ENCODE data around the gene TPCN2.
"Not testable (repeated sequence)": the region's sequence is repeated elsewhere in the genome, so short reads cannot be mapped to it uniquely, and the experiment has no call there.

Gene TPCN2

GRCh38 chr11:69133251-69133650 lies 84.5 kb downstream of the TPCN2 start:
- H3K4me3 ChIP-seq (ENCODE audit: low read depth, low read length), result no peak overlapping the region
- DNase-seq (ENCODE audit: low read depth), result no peak

- DNase-seq (ENCODE audit: low read depth); H3K4me3 ChIP-seq (ENCODE audit: low read depth, low read length): not testable (repeated sequence)
These were observed 85.5 kb downstream of the TPCN2 start for GRCh38 chr11:69134182-69134581.

DNA sequence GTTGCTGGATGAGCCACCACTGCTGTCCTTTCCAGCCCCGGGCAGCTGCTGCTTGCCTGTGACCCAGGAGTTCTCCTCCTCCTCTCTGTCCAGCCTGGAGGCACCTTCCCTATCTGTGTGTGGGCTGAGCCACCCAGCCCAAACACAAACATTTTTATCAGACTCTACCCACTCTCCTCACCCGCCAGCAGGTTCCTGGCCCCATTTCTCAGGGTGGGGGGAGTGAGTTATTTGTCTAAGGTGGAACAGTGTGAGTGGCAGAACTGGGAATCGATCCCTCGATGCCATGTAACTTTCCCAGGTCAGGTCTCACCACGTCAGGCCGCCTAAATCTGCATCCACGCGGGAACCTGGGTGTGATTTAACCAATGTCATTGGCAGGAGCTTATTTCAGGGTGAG lies 86.2 kb downstream of the TPCN2 start:
- no peak for DNase-seq (ENCODE audit: low read depth)
- no peak overlapping the region for H3K4me3 ChIP-seq (ENCODE audit: low read depth, low read length)

DNA sequence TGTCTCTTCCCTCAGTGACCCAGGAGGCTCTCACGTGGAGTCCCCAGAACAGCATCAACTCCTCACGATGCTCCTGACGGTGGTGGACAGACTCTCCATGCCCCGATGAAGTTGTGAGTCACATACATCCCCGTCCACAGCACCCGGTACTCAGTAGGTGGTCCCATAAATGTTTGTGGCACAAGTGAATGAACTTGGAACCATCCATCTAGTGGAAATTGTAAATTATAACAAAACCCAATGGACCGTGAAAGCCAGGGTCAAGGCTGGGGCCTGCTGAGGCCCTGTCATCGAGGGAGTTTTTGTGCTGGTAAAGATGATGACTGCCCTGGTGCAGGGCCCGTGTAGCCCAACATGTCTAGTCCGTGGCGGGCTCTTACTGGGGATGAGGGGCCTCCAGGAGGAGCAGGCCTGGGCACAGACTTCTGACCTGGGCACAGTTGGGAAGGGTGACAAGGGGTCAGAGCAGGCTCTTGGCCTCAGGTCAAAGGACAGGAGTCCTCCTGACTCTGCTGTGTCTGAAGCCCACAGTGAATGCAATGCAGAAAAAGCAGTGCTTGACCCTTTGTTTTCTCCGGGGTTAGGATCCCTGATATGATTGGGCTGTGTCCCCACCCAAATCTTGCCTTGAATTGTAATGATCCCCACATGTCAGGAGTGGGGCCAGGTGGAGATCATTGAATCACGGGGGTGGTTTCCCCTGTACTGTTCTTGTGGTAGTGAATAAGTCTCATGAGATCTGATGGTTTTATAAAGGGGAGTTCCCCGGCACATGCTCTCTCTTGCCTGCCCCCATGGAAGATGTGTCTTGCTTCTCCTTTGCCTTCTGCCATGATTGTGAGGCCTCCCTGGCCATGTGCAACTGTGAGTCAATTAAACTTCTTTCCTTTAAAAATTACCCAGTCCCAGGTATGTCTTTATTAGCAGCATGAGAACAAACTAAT lies 87.0 kb downstream of the TPCN2 start:
- H3K4me3 ChIP-seq (ENCODE audit: low read depth, low read length), result no peak overlapping the region
- no peak for DNase-seq (ENCODE audit: low read depth)

- DNase-seq (ENCODE audit: low read depth), result no peak
- H3K4me3 ChIP-seq (ENCODE audit: low read depth, low read length), result no peak overlapping the region
These were observed 87.7 kb downstream of the TPCN2 start for GRCh38 chr11:69136471-69136870.

DNA sequence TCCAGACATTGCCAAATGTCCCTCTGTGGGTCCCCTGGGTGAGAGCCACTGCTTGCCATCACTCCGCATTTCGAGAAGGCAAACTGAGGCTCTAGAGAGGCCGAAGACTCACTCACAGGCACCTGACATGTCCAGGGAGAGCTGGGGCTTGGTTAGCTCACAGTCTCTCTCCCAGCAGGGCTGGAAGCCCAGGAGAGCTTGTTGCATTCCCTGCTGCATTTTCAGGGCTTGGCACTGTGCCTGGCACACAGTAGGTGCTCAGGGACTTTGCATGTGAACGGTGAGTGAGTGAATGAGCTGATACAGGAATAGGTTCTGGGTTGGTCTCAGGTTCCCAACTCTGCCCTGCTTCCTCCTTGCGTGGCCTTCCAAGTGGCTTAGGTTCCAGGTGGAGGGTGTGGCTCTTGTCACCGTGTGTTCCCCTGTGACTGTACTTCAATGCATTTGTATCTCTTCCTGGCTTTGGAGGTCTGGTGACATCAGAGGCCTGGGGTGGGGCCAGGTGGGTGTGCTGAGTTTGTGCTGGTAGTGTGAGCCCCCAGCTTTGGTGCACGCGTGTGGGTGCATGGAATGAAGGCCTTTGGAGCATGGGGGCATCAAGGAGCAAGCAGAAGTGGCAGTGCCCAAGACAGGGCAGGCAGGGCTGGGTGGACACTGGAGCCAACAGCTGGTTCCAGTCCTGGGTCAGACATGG lies 88.6 kb downstream of the TPCN2 start:
- no peak for DNase-seq (ENCODE audit: low read depth)
- H3K4me3 ChIP-seq (ENCODE audit: low read depth, low read length), result no peak overlapping the region

- no peak overlapping the region for H3K4me3 ChIP-seq (ENCODE audit: low read depth, low read length)
- no peak for DNase-seq (ENCODE audit: low read depth)
These were observed 89.5 kb downstream of the TPCN2 start for GRCh38 chr11:69138265-69138664.

GRCh38 chr11:69140161-69140560 lies 91.4 kb downstream of the TPCN2 start:
- not testable (repeated sequence) for H3K4me3 ChIP-seq (ENCODE audit: low read depth, low read length); DNase-seq (ENCODE audit: low read depth)

GRCh38 chr11:69140635-69141034 lies 91.9 kb downstream of the TPCN2 start:
- H3K4me3 ChIP-seq (ENCODE audit: low read depth, low read length), result no peak overlapping the region
- no peak for DNase-seq (ENCODE audit: low read depth)

- no peak overlapping the region for H3K4me3 ChIP-seq (ENCODE audit: low read depth, low read length)
- DNase-seq (ENCODE audit: low read depth), result no peak
These were observed 93.0 kb downstream of the TPCN2 start for GRCh38 chr11:69141742-69142141.

- DNase-seq (ENCODE audit: low read depth), result no peak
- no peak overlapping the region for H3K4me3 ChIP-seq (ENCODE audit: low read depth, low read length)
These were observed 94.2 kb downstream of the TPCN2 start for GRCh38 chr11:69142895-69143294.

- DNase-seq (ENCODE audit: low read depth), result no peak
- H3K4me3 ChIP-seq (ENCODE audit: low read depth, low read length), result no peak overlapping the region
These were observed 95.8 kb downstream of the TPCN2 start for GRCh38 chr11:69144316-69145049.

DNA sequence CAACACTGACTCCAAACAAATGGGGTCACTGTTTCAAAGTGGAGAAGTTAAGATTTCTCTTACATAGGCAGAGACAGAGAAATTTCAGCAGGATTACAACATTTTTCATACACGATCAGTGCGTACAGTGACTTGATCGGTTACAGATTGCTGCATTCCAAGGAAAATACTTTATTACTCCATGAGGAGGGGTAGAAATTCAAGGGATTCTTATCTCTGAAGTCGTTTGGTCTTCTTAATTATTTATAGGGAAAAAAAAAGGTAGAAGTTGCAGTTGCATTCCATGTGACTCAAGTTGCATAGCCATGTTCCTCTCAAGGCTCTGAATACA lies 96.3 kb downstream of the TPCN2 start:
- no peak for DNase-seq (ENCODE audit: low read depth)
- H3K4me3 ChIP-seq (ENCODE audit: low read depth, low read length), result no peak overlapping the region

- H3K4me3 ChIP-seq (ENCODE audit: low read depth, low read length), result no peak overlapping the region
- no peak for DNase-seq (ENCODE audit: low read depth)
These were observed 99.6 kb downstream of the TPCN2 start for GRCh38 chr11:69148377-69148762.

DNA sequence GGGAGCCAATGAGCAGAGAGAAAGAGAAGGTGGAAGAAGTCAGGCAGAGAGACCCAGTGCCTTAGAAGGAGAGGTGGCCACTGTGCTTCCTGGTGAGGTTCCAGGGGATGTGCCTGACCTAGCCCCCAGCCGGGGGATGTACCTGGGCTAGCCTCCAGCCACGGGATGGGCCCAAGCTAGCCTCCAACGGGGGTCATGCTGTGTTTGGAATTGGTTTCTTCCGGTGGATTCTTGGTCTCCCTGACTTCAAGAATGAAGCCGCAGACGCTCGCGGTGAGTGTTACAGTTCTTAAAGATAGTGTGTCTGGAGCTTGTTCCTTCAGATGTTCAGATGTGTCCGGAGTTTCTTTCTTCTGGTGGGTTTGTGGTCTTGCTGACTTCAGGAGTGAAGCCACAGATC lies 100.1 kb downstream of the TPCN2 start:
- DNase-seq (ENCODE audit: low read depth), result no peak
- no peak overlapping the region for H3K4me3 ChIP-seq (ENCODE audit: low read depth, low read length)

DNA sequence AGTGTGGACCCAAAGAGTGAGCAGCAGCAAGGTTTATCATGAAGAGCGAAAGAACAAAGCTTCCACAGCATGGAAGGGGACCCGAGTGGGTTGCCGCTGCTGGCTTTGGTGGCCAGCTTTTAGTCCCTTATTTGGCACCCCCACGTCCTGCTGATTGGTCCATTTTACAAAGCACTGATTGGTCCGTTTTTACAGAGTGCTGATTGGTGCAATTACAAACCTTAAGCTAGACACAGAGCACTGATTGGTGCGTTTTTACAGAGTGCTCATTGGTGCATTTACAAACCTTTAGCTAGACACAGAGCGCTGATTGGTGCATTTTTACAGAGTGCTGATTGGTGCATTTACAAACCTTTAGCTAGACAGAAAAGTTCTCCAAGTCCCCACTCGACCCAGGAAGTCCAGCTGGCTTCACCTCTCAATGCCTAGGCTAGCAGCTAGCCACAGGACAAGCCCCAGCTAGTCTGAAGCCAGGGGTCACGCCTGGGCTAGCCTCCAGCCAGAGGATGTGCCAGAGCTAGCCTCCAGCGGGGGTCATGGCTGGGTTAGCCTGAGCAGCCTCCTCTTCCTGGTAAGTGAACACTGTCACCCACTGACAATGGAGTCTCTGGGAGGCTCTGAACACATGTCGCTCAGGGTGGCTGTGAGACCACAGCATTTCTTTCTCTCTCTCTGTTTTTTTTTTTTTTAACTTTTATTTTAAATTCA lies 100.8 kb downstream of the TPCN2 start:
- not testable (repeated sequence) for H3K4me3 ChIP-seq (ENCODE audit: low read depth, low read length); DNase-seq (ENCODE audit: low read depth)

GRCh38 chr11:69150175-69150574 lies 101.4 kb downstream of the TPCN2 start:
- no peak for DNase-seq (ENCODE audit: low read depth)
- no peak overlapping the region for H3K4me3 ChIP-seq (ENCODE audit: low read depth, low read length)

GRCh38 chr11:69151836-69152235 lies 103.1 kb downstream of the TPCN2 start:
- no peak for DNase-seq (ENCODE audit: low read depth)
- no peak overlapping the region for H3K4me3 ChIP-seq (ENCODE audit: low read depth, low read length)

- no peak overlapping the region for H3K4me3 ChIP-seq (ENCODE audit: low read depth, low read length)
- no peak for DNase-seq (ENCODE audit: low read depth)
These were observed 104.1 kb downstream of the TPCN2 start for GRCh38 chr11:69152733-69153421.

Measured in skeletal muscle cell (primary cell).